H1 (cell line): ENCODE data around the gene EPHA7. TPM values are rescaled to one million over a fixed set of nuclear protein-coding genes. Genes with fewer than 3 reads are reported as not detected.

Source experiments
- CTCF ChIA-PET: fragments of 300-600 bp; sonication (Branson Sonifier 250); formaldehyde crosslinking; loops from one replicate; lab custom pipeline; 2021; ENCODE audit not compliant: partially characterized antibody; lab: Charles Lee
- POLR2A ChIA-PET: fragments of 300-600 bp; sonication (Branson Sonifier 250); formaldehyde crosslinking; loops from one replicate; lab custom pipeline; 2021; ENCODE audit warnings: inconsistent platforms; ENCODE audit not compliant: partially characterized antibody; lab: Charles Lee
- DNase-seq, 2 experiments: peaks; one replicate each; pipeline versions ENCODE4 v3.0.0 to v3.0.0-alpha.2; 2010 to 2022; ENCODE audit warnings: low spot score in 2 of 2, low read depth in 1 of 2, mixed read lengths in 1 of 2
- FAIRE-seq: peaks from 2 replicates; lab custom pipeline; 2011; peaks lifted over from hg19 to GRCh38; lab: Jason Lieb, UNC
- H2AFZ ChIP-seq: 2 replicates; pipeline ENCODE4 v1.8.1; 2012; ENCODE audit warnings: low read length, inconsistent platforms
- H2AK5ac ChIP-seq: 2 replicates; pipeline ENCODE4 v1.6.1; 2013; ENCODE audit warnings: low read depth, low read length
- H2BK120ac ChIP-seq: replicated peaks from 2 replicates; pipeline ENCODE3; 2013; ENCODE audit warnings: low read depth, low read length, inconsistent platforms
- H2BK12ac ChIP-seq: 2 replicates; pipeline ENCODE4 v1.6.1; 2013; ENCODE audit warnings: low read depth, low read length
- H2BK15ac ChIP-seq: 2 replicates; pipeline ENCODE4 v1.6.1; 2013; ENCODE audit warnings: low read length
- H2BK20ac ChIP-seq: 2 replicates; pipeline ENCODE4 v1.6.1; 2013; ENCODE audit warnings: low read length
- H2BK5ac ChIP-seq: 2 replicates; pipeline ENCODE4 v1.6.1; 2013; ENCODE audit warnings: low read depth, low read length
- H3K14ac ChIP-seq: 2 replicates; pipeline ENCODE4 v1.6.1; 2013; ENCODE audit warnings: inconsistent platforms; ENCODE audit not compliant: insufficient read length
- H3K18ac ChIP-seq: 2 replicates; pipeline ENCODE4 v1.6.1; 2013; ENCODE audit warnings: low read length; ENCODE audit errors: extremely low read depth
- H3K23ac ChIP-seq: 2 replicates; pipeline ENCODE4 v1.6.1; 2013; ENCODE audit warnings: inconsistent platforms; ENCODE audit not compliant: insufficient read length
- H3K23me2 ChIP-seq: 2 replicates; pipeline ENCODE4 v1.6.1; 2013; ENCODE audit warnings: low read depth, low read length
- H3K27ac ChIP-seq: 2 replicates; pipeline ENCODE4 v1.6.1; 2011; ENCODE audit warnings: low read depth, low read length, inconsistent platforms
- H3K27me3 ChIP-seq, 4 experiments: replicated peaks in 1 of 4; 1 replicate in 1 of 4; 2 replicates in 3 of 4; pipeline versions ENCODE4 v1.6.1 to v1.8.1; 2011 to 2013; ENCODE audit warnings: low read length in 3 of 4, mild to moderate bottlenecking in 3 of 4, inconsistent platforms in 2 of 4, mixed read lengths in 2 of 4, moderate library complexity in 1 of 4; ENCODE audit not compliant: control insufficient read depth in 3 of 4, insufficient read depth in 3 of 4; ENCODE audit errors: extremely low read depth in 1 of 4
- H3K36me3 ChIP-seq, 4 experiments: 2 replicates each; pipeline versions ENCODE4 v1.6.1 to v1.8.1; 2011 to 2013; ENCODE audit warnings: mild to moderate bottlenecking in 4 of 4, low read length in 3 of 4, moderate library complexity in 2 of 4, control low read depth in 1 of 4, inconsistent platforms in 1 of 4; ENCODE audit not compliant: insufficient read depth in 4 of 4, control insufficient read depth in 2 of 4
- H3K4ac ChIP-seq: replicated peaks from 2 replicates; pipeline ENCODE3; 2013; ENCODE audit warnings: low read length, low read depth, mixed read lengths, inconsistent platforms; ENCODE audit not compliant: insufficient read length
- H3K4me1 ChIP-seq, 4 experiments: replicated peaks in 1 of 4; 1 replicate in 1 of 4; 2 replicates in 3 of 4; pipeline versions ENCODE4 v1.6.1 to v1.8.1; 2011 to 2013; ENCODE audit warnings: low read length in 3 of 4, inconsistent platforms in 2 of 4, mixed read lengths in 1 of 4; ENCODE audit not compliant: insufficient read depth in 4 of 4, control insufficient read depth in 3 of 4
- H3K4me2 ChIP-seq, 2 experiments: 2 replicates each; pipeline versions ENCODE4 v1.6.1 to v1.8.1; 2011 to 2013; ENCODE audit warnings: low read depth in 2 of 2, low read length in 2 of 2, control low read depth in 1 of 2, inconsistent platforms in 1 of 2, mild to moderate bottlenecking in 1 of 2; ENCODE audit not compliant: insufficient read depth in 1 of 2
- H3K4me3 ChIP-seq, 4 experiments: fragments of 200-600, 300-600 bp in 1 of 4; sonication (generic), shearing (Covaris generic), sonication (Bioruptor Twin) in 1 of 4; 2 replicates each; pipeline versions ENCODE4 v1.5.1 to v1.8.1; 2011 to 2016; ENCODE audit warnings: low read length in 4 of 4, low read depth in 3 of 4, control low read depth in 2 of 4, inconsistent platforms in 2 of 4, mild to moderate bottlenecking in 2 of 4, mixed read lengths in 1 of 4, moderate library complexity in 1 of 4; ENCODE audit not compliant: insufficient read depth in 2 of 4; ENCODE audit errors: extremely low read depth in 1 of 4
- H3K56ac ChIP-seq: replicated peaks from 2 replicates; pipeline ENCODE3; 2013; ENCODE audit warnings: low read depth, mild to moderate bottlenecking, mixed read lengths, low read length, inconsistent platforms; ENCODE audit not compliant: insufficient read length
- H3K79me1 ChIP-seq: 2 replicates; pipeline ENCODE4 v1.6.1; 2013; ENCODE audit warnings: low read depth, low read length, control low read depth
- H3K79me2 ChIP-seq, 2 experiments: 2 replicates each; pipeline versions ENCODE4 v1.6.1 to v1.8.1; 2012 to 2013; ENCODE audit warnings: low read length in 2 of 2, mild to moderate bottlenecking in 2 of 2, inconsistent platforms in 1 of 2; ENCODE audit not compliant: insufficient read depth in 2 of 2, control insufficient read depth in 1 of 2
- H3K9ac ChIP-seq, 4 experiments: replicated peaks in 1 of 4; 1 replicate in 1 of 4; 2 replicates in 3 of 4; pipeline versions ENCODE4 v1.6.1 to v1.8.1; 2011 to 2013; ENCODE audit warnings: low read depth in 3 of 4, low read length in 3 of 4, control low read depth in 2 of 4, mild to moderate bottlenecking in 2 of 4, moderate library complexity in 2 of 4, inconsistent platforms in 1 of 4; ENCODE audit errors: extremely low read depth in 1 of 4
- H3K9me3 ChIP-seq, 2 experiments: 2 replicates each; pipeline versions ENCODE4 v1.6.1 to v1.8.1; 2012 to 2013; ENCODE audit warnings: mild to moderate bottlenecking in 2 of 2, moderate library complexity in 2 of 2, control low read depth in 1 of 2, inconsistent platforms in 1 of 2, low read depth in 1 of 2, low read length in 1 of 2, mixed read lengths in 1 of 2; ENCODE audit not compliant: insufficient read depth in 2 of 2
- H4K20me1 ChIP-seq, 2 experiments: replicated peaks in 1 of 2; 2 replicates each; pipeline versions ENCODE3 to v1.8.1; 2011 to 2013; ENCODE audit warnings: inconsistent platforms in 2 of 2, low read length in 2 of 2, mild to moderate bottlenecking in 1 of 2; ENCODE audit not compliant: insufficient read depth in 2 of 2, control insufficient read depth in 1 of 2
- H4K5ac ChIP-seq: 2 replicates; pipeline ENCODE4 v1.6.1; 2013; ENCODE audit warnings: low read length, low read depth, mixed read lengths, inconsistent platforms; ENCODE audit not compliant: insufficient read length
- H4K8ac ChIP-seq: 2 replicates; pipeline ENCODE4 v1.8.0; 2013; ENCODE audit warnings: mild to moderate bottlenecking, moderate library complexity, low read length, inconsistent platforms; ENCODE audit not compliant: insufficient read depth; ENCODE audit errors: extremely low read depth
- H4K91ac ChIP-seq: replicated peaks from 2 replicates; pipeline ENCODE3; 2013; ENCODE audit warnings: low read length, mixed read lengths, inconsistent platforms; ENCODE audit not compliant: insufficient read length
- BCL11A ChIP-seq, 2 experiments: IDR thresholded peaks; one replicate each; pipeline ENCODE4 v1.6.1; 2011; ENCODE audit warnings: low read depth in 2 of 2, low read length in 2 of 2, mild to moderate bottlenecking in 2 of 2
- CBX5 ChIP-seq: fragments of 300-800, 300-1000 bp; sonication (generic); IDR thresholded peaks from 2 replicates; pipeline ENCODE4 v1.7.1; 2016; ENCODE audit warnings: antibody characterized with exemption, low read length, low read depth
- EZH2 ChIP-seq: fragments of 200-600 bp; sonication (generic); IDR thresholded peaks from 2 replicates; pipeline ENCODE4 v1.7.1; 2012; ENCODE audit warnings: low read depth, mild to moderate bottlenecking, moderate library complexity, low read length, inconsistent platforms; ENCODE audit not compliant: severe bottlenecking
- GABPA ChIP-seq: IDR thresholded peaks from 2 replicates; pipeline ENCODE4 v1.6.1; 2011; ENCODE audit warnings: mild to moderate bottlenecking, low read length, moderate library complexity, borderline replicate concordance; ENCODE audit not compliant: insufficient read depth
- SP1 ChIP-seq: IDR thresholded peaks from 2 replicates; pipeline ENCODE4 v1.6.1; 2011; ENCODE audit warnings: low read depth, low read length
- SUZ12 ChIP-seq: fragments of 200-600 bp; sonication (generic); IDR thresholded peaks from 2 replicates; pipeline ENCODE4 v1.6.1; 2012; ENCODE audit warnings: mild to moderate bottlenecking, inconsistent platforms, low read length, moderate library complexity, mixed read lengths
- WGBS, 2 experiments: shearing (Covaris generic) in 1 of 2; methylation state at CpG; one replicate each; pipeline versions ENCODE4 v1.1.6 to v1.1.7; 2013 to 2015; ENCODE audit warnings: low lambda C conversion rate in 2 of 2, mixed read lengths in 2 of 2, inconsistent platforms in 1 of 2, low coverage in 1 of 2, missing lambda C conversion rate in 1 of 2; ENCODE audit not compliant: insufficient replicate concordance in 2 of 2, insufficient coverage in 1 of 2, insufficient read length in 1 of 2; ENCODE audit errors: extremely low coverage in 1 of 2, missing lambda C conversion rate in 1 of 2; 5-methylcytosine and 5-hydroxymethylcytosine counted together
- polyA plus RNA-seq, 7 experiments: library from polyadenylated mRNA; depleted of rRNA in 3 of 7; stranded (reverse) in 5 of 7; unstranded in 2 of 7; fragments of >200 nt in 5 of 7; fragments of 200-250 nt in 2 of 7; gene quantifications; 1 replicate in 5 of 7; 2 replicates in 1 of 7; 4 replicates in 1 of 7; pipeline versions ENCODE4 v1.2.1 to v1.2.3, GENCODE V29; 2011 to 2013; ENCODE audit warnings: missing spikeins in 2 of 7, mixed read lengths in 2 of 7
- total RNA-seq: library from RNA; stranded (reverse); fragmentation: NEBNext Ultra II Directional; extraction: Animal tissue kit (Norgen Biotek cat#: 25700); gene quantifications from 2 replicates; pipeline ENCODE4 v1.2.1, GENCODE V29; 2021

The EPHA7 gene
- total and polyA plus RNA-seq, 2 of the 8 experiments (the other 6 are each of a cell fraction or from before 2014, with no cell fraction given) = 1.3 to 6.8 TPM

DNA sequence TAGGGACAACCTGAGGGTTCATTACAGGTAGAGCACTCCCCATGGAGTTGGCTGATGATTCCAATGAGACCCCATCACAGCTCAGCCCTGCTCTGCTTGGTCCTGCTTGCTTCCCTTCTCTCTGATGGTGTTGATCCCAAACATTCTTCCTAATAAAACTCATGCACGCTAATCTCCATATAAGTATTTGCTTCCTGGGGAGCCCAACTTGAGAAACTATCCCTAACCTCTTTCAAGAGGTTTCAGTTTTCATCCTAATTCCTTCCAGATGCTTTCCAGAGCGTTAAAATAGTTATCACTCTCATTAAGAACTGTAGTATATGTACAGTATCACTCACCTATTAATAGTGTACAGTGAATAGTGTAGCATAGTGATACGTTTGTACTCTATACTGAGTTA, 68.1 kb downstream of the EPHA7 start:
- H3K23ac ChIP-seq = no peak overlapping the region
- TF ChIP-seq GABPA = no peak
- TF ChIP-seq SUZ12 = no peak
- no peak for TF ChIP-seq BCL11A (IDR thresholded peaks at IDR 0.05; ENCODE audit: low read depth in 2 of 2, low read length in 2 of 2)
- no peak for TF ChIP-seq CBX5
- no peak for TF ChIP-seq EZH2
- TF ChIP-seq SP1 = no peak

More for the DNA sequence above, 68.1 kb downstream of the EPHA7 start:
- no peak overlapping the region for H3K4ac ChIP-seq
- H3K4me1 ChIP-seq = peaks cover 0 to 4% (median 0%) of the 10 kb centered on the region in 4 experiments; a peak in 1 of 7 replicates
- no peak overlapping the region for H3K9ac ChIP-seq
- FAIRE-seq = no peak
- H3K23me2 ChIP-seq = no peaks in the 10 kb centered on the region
- H3K9me3 ChIP-seq = no peaks in the 10 kb centered on the region
- H2AK5ac ChIP-seq = no peak overlapping the region
- H3K56ac ChIP-seq = no peak overlapping the region
- no peaks in the 10 kb centered on the region for H3K36me3 ChIP-seq
- H3K18ac ChIP-seq = no peak overlapping the region
- no peak overlapping the region for H3K27ac ChIP-seq
- ChIA-PET CTCF (no interaction called here), POLR2A (no interaction called here)
- H2BK120ac ChIP-seq = no peak overlapping the region
- H3K79me2 ChIP-seq = no peaks in the 10 kb centered on the region
- no peak overlapping the region for H2BK12ac ChIP-seq
- H4K8ac ChIP-seq = no peak overlapping the region
- H3K4me3 ChIP-seq = no peak overlapping the region
- no peak overlapping the region for H2AFZ ChIP-seq
- WGBS, 2 experiments = 77% methylated on average over 3 of the region's 3 CpGs; no CpG with 5 or more reads in 1 of the 2 experiments
- no peak overlapping the region for H2BK20ac ChIP-seq
- H4K5ac ChIP-seq = no peak overlapping the region
- DNase-seq = no peak
- H3K27me3 ChIP-seq = no peaks in the 10 kb centered on the region
- H2BK15ac ChIP-seq = no peak overlapping the region
- H4K91ac ChIP-seq = no peak overlapping the region
- H3K4me2 ChIP-seq = no peak overlapping the region
- no peak overlapping the region for H2BK5ac ChIP-seq
- no peaks in the 10 kb centered on the region for H3K79me1 ChIP-seq
- peaks cover 0 to 1% of the 10 kb centered on the region in 2 experiments for H4K20me1 ChIP-seq
- no peak overlapping the region for H3K14ac ChIP-seq
